CD8-positive, alpha-beta memory T cell (primary cell): ENCODE measurements around the gene TBC1D22A. TPM values are rescaled to one million over a fixed set of nuclear protein-coding genes. Genes with fewer than 3 reads are reported as not detected.

ENCODE experiments used
- CTCF ChIA-PET: fragments of 350-600 bp; sonication (Branson Sonifier 250); formaldehyde crosslinking; loops from one replicate; lab custom pipeline; 2021; ENCODE audit warnings: antibody characterized with exemption; lab: Charles Lee
- POLR2A ChIA-PET: fragments of 350-600 bp; sonication (Branson Sonifier 250); formaldehyde crosslinking; loops from one replicate; lab custom pipeline; 2021; ENCODE audit warnings: antibody characterized with exemption; lab: Charles Lee
- DNase-seq, 5 donors: peaks; one replicate each; pipeline versions ENCODE4 v3.0.0 to v3.0.0-alpha.2; 2020 to 2022; ENCODE audit warnings: mixed read lengths in 1 of 5
- H3K27ac ChIP-seq: one replicate; pipeline ENCODE4 v1.7.0; 2013; ENCODE audit warnings: low read depth, mild to moderate bottlenecking, low read length, moderate library complexity
- H3K27me3 ChIP-seq: 2 replicates; pipeline ENCODE4 v1.7.0; 2013; ENCODE audit warnings: low read length, mild to moderate bottlenecking; ENCODE audit not compliant: insufficient read depth, poor library complexity, severe bottlenecking
- H3K36me3 ChIP-seq: 2 replicates; pipeline ENCODE4 v1.7.0; 2013; ENCODE audit warnings: mild to moderate bottlenecking, low read length, moderate library complexity; ENCODE audit not compliant: insufficient read depth
- H3K4me1 ChIP-seq: 2 replicates; pipeline ENCODE4 v1.7.0; 2013; ENCODE audit warnings: mild to moderate bottlenecking, low read length, moderate library complexity; ENCODE audit not compliant: insufficient read depth
- H3K4me3 ChIP-seq: 2 replicates; pipeline ENCODE4 v1.7.0; 2013; ENCODE audit warnings: mild to moderate bottlenecking, low read length
- H3K9me3 ChIP-seq: 2 replicates; pipeline ENCODE4 v1.7.0; 2013; ENCODE audit warnings: mild to moderate bottlenecking, low read length
- H3K27ac Mint-ChIP-seq, 8 donors: one replicate each; pipeline ENCODE4 v1.8.0; 2020 to 2021; ENCODE audit warnings: mixed read lengths in 8 of 8, mild to moderate bottlenecking in 6 of 8, inconsistent platforms in 3 of 8, moderate library complexity in 3 of 8
- H3K27me3 Mint-ChIP-seq, 2 donors: one replicate each; pipeline ENCODE4 v1.8.0; 2020 to 2021; ENCODE audit warnings: mixed read lengths in 2 of 2, mild to moderate bottlenecking in 1 of 2, moderate library complexity in 1 of 2
- H3K36me3 Mint-ChIP-seq, 3 donors: one replicate each; pipeline ENCODE4 v1.8.0; 2020 to 2021; ENCODE audit warnings: mixed read lengths in 3 of 3, inconsistent platforms in 1 of 3, mild to moderate bottlenecking in 1 of 3
- H3K4me1 Mint-ChIP-seq, 3 donors: one replicate each; pipeline ENCODE4 v1.8.0; 2020 to 2021; ENCODE audit warnings: mixed read lengths in 3 of 3, inconsistent platforms in 1 of 3, mild to moderate bottlenecking in 1 of 3
- H3K4me3 Mint-ChIP-seq, 7 donors: one replicate each; pipeline ENCODE4 v1.8.0; 2020 to 2021; ENCODE audit warnings: mixed read lengths in 7 of 7, mild to moderate bottlenecking in 6 of 7, moderate library complexity in 4 of 7, inconsistent platforms in 2 of 7
- H3K9me3 Mint-ChIP-seq, 5 donors: one replicate each; pipeline ENCODE4 v1.8.0; 2020 to 2022; ENCODE audit warnings: mixed read lengths in 5 of 5, mild to moderate bottlenecking in 3 of 5, moderate library complexity in 2 of 5, inconsistent platforms in 1 of 5
- polyA plus RNA-seq: library from polyadenylated mRNA; unstranded; fragments of 300-500 nt; fragmentation: Illumina TruSeq; gene quantifications from one replicate; pipeline ENCODE4 v1.2.3, GENCODE V29; 2021
- total RNA-seq, 2 experiments: library from RNA; stranded (reverse); gene quantifications; one replicate each; pipeline ENCODE4 v1.2.3, GENCODE V29; 2021

Gene TBC1D22A
- total and polyA plus RNA-seq, 3 experiments from 2014 or later: 26.6 to 34.8 (median 34.0) TPM

DNA sequence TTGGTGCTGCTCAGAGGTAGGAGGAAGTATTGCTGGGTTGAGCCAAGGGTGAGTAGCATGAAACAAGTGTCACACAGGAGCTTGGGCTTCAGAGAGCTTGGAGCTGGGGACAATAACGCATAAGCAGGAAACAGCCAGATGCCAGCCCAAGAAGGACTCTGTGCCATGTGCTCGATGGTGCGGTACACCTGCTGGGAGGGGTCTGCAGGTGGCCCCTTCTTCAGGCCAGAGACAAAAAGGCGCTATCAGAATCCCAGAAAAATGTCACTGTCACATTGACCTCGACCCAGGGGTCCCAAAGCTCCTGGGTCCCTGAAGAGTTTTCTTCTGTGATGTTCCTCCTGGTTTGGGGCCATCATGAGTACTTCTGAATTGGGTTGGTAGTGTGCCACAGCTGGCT is 244.4 kb downstream of the TBC1D22A start:
- H3K4me3 ChIP-seq: no peak overlapping the region
- H3K4me1 ChIP-seq: no peaks in the 10 kb centered on the region
- Mint-ChIP-seq H3K27ac (peak overlapping the region in 1 of 8 donors; percentile 11), H3K4me1 (peaks cover 4 to 18% (median 16%) of the 10 kb centered on the region in 3 donors), H3K9me3 (no peaks in the 10 kb centered on the region), H3K36me3 (peaks cover 0 to 21% (median 1%) of the 10 kb centered on the region in 3 donors), H3K4me3 (no peak overlapping the region), H3K27me3 (peaks cover 0 to 2% of the 10 kb centered on the region in 2 donors)
- H3K27me3 ChIP-seq: no peaks in the 10 kb centered on the region
- DNase-seq: no peak
- ChIA-PET POLR2A (no interaction called here), CTCF (no interaction called here)
- H3K36me3 ChIP-seq: no peaks in the 10 kb centered on the region
- H3K27ac ChIP-seq: no peak overlapping the region
- H3K9me3 ChIP-seq: no peaks in the 10 kb centered on the region

DNA sequence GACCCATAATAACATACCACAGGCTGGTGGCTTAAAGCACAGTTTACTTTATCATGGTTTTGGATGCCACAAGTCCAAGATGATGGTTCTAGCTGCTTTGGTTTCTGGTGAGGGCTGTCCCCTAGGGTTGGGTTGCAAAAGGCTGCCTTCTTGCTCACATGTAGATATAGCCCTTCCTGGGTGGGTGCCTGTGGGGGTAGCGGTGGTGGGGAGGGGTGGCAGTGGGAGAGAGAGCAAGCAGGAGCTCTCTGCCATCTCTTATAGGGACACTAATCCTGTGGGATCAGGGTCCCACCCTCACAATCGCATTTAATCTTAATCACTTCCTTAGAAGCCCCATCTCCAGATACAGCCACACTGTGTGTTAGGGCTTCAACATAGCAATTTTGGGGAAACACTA is 245.0 kb downstream of the TBC1D22A start:
- peaks cover 0 to 1% of the 10 kb centered on the region in 2 donors for H3K27me3 Mint-ChIP-seq
- CTCF ChIA-PET: no interaction called here

DNA sequence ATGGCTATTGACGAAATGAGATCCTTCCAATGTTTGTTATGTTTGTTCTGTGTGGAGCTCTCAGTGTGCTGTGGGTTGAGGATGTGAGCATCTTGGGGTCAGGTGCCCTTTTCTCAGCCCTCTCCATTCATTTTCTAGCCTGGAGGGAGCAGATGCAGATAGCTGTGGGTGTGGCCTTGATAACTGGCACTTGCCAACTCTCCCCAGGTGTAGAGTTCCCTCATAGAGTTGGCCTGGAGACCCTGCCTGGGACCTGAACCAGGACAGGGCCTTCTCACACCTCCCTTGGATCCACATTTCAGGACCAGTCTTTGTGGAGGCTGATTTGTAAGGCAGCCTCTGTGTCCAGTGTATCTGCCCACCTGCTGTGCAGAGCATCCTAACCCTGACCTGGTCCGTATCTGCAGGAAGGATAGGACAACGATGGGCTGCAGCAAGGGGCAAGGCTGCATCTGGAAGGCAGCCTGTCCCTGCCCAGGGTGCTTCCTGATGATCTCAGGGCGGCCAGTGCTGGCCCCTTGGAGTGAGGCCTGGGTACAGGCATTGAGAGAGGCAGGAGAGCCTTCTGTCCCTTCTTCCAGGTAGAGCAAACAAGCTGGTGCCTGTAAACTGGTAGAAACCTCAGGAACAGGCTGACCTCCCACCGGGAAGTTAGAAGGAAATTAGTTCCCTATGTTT is 245.9 kb downstream of the TBC1D22A start:
- H3K27me3 ChIP-seq: no peaks in the 10 kb centered on the region
- no peaks in the 10 kb centered on the region for H3K9me3 ChIP-seq
- POLR2A ChIA-PET: no interaction called here
- DNase-seq: no peak
- no peak overlapping the region for H3K27ac ChIP-seq
- no peaks in the 10 kb centered on the region for H3K4me1 ChIP-seq
- H3K4me1 Mint-ChIP-seq: peaks cover 10 to 26% (median 24%) of the 10 kb centered on the region in 3 donors
- no peaks in the 10 kb centered on the region for H3K9me3 Mint-ChIP-seq
- no peak overlapping the region for H3K4me3 Mint-ChIP-seq
- CTCF ChIA-PET: no interaction called here
- H3K4me3 ChIP-seq: no peak overlapping the region
- H3K36me3 Mint-ChIP-seq: peaks cover 0 to 29% (median 1%) of the 10 kb centered on the region in 3 donors
- peaks cover 0 to 1% of the 10 kb centered on the region in 2 donors for H3K27me3 Mint-ChIP-seq
- no peaks in the 10 kb centered on the region for H3K36me3 ChIP-seq
- H3K27ac Mint-ChIP-seq: no peak overlapping the region

More for the DNA sequence above, 245.0 kb downstream of the TBC1D22A start:
- no peaks in the 10 kb centered on the region for H3K36me3 ChIP-seq
- peak overlapping the region in 1 of 8 donors; percentile 70 for H3K27ac Mint-ChIP-seq
- peaks cover 7 to 20% (median 19%) of the 10 kb centered on the region in 3 donors for H3K4me1 Mint-ChIP-seq
- no peaks in the 10 kb centered on the region for H3K9me3 Mint-ChIP-seq
- no peak for DNase-seq
- no peak overlapping the region for H3K4me3 Mint-ChIP-seq
- H3K36me3 Mint-ChIP-seq: peaks cover 0 to 24% (median 1%) of the 10 kb centered on the region in 3 donors
- no peaks in the 10 kb centered on the region for H3K27me3 ChIP-seq
- H3K27ac ChIP-seq: no peak overlapping the region
- H3K4me3 ChIP-seq: no peak overlapping the region
- no peaks in the 10 kb centered on the region for H3K4me1 ChIP-seq
- no peaks in the 10 kb centered on the region for H3K9me3 ChIP-seq
- POLR2A ChIA-PET: no interaction called here

DNA sequence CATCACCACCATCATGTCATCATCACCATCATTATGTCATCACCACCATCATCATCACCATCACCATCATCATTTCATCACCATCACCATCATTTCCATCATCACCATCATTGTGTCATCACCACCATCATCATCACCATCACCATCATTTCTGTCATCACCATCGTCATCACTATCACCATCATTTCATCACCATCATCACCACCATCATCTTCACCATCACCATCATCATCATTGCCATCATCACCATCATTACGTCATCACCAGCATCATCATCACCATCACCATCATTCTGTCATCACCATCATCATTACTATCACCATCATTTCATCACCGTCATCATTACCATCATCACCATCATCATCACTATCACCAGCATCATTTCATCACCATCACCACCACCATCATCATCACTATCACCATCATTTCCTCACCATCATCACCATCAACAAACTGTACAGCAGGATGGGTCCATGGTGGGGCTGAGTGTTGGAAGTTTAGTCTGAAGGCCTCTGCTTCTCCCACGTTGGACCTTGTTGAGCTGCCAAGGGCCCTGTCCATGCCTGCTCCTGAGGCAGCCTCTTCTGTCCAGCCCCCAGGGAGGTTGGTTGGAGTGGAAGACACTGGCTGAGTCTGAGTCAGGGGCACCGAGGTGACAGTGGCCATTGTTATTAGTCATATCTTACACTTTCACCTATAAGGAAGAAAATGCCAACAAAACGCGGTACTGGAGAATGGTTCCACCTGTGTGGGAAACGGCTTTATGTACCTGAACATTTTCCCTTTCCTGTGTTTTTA is 247.1 kb downstream of the TBC1D22A start:
- Histone ChIP-seq H3K4me1 (no peaks in the 10 kb centered on the region), H3K27ac (no peak overlapping the region), H3K36me3 (no peaks in the 10 kb centered on the region), H3K9me3 (no peaks in the 10 kb centered on the region), H3K27me3 (no peaks in the 10 kb centered on the region), H3K4me3 (no peak overlapping the region)
- Mint-ChIP-seq H3K27me3 (peaks cover 0 to 1% of the 10 kb centered on the region in 2 donors), H3K9me3 (no peaks in the 10 kb centered on the region), H3K36me3 (peaks cover 0 to 31% (median 1%) of the 10 kb centered on the region in 3 donors), H3K27ac (no peak overlapping the region), H3K4me3 (no peak overlapping the region), H3K4me1 (peaks cover 11 to 28% (median 26%) of the 10 kb centered on the region in 3 donors)
- POLR2A ChIA-PET: no interaction called here
- CTCF ChIA-PET: interaction anchor here (1.2 kb wide), 1 partner anchor 12 kb away, joined by 3 read pairs; no protein-coding TSS in a partner anchor
- no peak for DNase-seq

DNA sequence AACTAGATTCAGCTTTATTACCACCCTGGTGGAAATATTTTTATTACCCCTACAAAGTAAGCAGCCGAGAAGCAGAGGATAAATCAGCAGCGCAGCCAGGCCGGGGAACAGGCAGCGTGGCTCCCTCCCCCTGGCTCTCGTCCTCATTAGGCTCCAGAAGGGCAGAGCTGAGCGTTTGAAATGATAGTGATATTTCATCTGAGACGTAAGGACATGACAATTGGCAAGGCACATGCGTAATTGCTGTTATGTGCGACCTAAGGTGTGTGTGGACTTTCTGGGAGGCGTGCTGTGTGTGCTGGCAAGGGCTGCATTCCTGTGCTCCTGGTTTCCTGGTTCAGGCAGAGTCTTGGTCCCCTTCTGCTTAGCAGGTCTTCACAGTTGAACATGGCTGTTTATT is 247.8 kb downstream of the TBC1D22A start:
- CTCF ChIA-PET: interaction anchor here (1.2 kb wide), 1 partner anchor 11 kb away, joined by 3 read pairs; no protein-coding TSS in a partner anchor

DNA sequence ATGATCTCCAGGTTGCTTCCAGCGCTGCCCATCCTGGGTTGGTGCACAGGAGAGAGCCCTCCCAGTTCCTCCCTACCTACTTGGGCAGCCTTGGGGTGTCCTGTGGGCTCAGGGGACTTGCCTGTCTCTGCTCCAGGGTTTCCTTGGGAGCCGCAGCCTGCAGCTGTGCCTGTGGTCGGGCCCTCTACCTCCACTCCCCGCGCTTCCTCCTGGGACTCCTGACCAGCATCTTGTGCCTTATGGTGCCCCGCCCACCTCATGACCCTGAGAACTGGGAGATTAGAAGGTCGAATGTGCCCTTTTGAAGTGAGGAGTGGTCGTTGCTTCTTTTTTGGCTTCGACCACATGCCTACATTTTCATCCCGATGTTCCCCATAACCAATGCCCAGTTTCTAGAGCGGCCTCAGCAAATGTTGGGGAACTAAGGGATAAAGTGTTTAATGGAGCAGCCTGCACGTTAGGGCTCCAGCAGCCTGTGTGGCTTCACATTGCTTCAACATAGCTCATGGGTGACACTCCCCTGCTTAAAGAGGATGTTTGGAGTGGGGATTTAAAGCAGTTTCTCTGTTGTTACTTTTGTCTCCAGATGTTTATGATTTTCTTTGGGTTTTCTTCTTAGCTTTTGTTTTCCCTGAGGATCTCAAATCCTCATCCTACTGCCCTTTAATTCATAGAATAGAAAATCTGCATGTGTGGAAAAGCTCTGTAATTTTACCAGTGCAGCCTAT is 248.8 kb downstream of the TBC1D22A start:
- Mint-ChIP-seq H3K4me3 (no peak overlapping the region), H3K27ac (peak overlapping the region in 1 of 8 donors; percentile 70), H3K36me3 (peaks cover 0 to 34% (median 1%) of the 10 kb centered on the region in 3 donors), H3K27me3 (peaks cover 0 to 1% of the 10 kb centered on the region in 2 donors), H3K9me3 (no peaks in the 10 kb centered on the region), H3K4me1 (peaks cover 12 to 28% (median 26%) of the 10 kb centered on the region in 3 donors)
- no peaks in the 10 kb centered on the region for H3K27me3 ChIP-seq
- CTCF ChIA-PET: no interaction called here
- POLR2A ChIA-PET: no interaction called here
- no peaks in the 10 kb centered on the region for H3K36me3 ChIP-seq
- H3K4me1 ChIP-seq: no peaks in the 10 kb centered on the region
- H3K27ac ChIP-seq: no peak overlapping the region
- no peaks in the 10 kb centered on the region for H3K9me3 ChIP-seq
- no peak for DNase-seq
- H3K4me3 ChIP-seq: no peak overlapping the region

More for the DNA sequence above, 247.8 kb downstream of the TBC1D22A start:
- POLR2A ChIA-PET: no interaction called here
- H3K4me1 Mint-ChIP-seq: peaks cover 11 to 28% (median 26%) of the 10 kb centered on the region in 3 donors
- no peak for DNase-seq
- Histone ChIP-seq H3K4me1 (no peaks in the 10 kb centered on the region), H3K36me3 (no peaks in the 10 kb centered on the region), H3K9me3 (no peaks in the 10 kb centered on the region), H3K27ac (no peak overlapping the region), H3K27me3 (no peaks in the 10 kb centered on the region), H3K4me3 (no peak overlapping the region)
- H3K9me3 Mint-ChIP-seq: no peaks in the 10 kb centered on the region
- H3K27ac Mint-ChIP-seq: no peak overlapping the region
- peaks cover 0 to 31% (median 1%) of the 10 kb centered on the region in 3 donors for H3K36me3 Mint-ChIP-seq
- peaks cover 0 to 1% of the 10 kb centered on the region in 2 donors for H3K27me3 Mint-ChIP-seq
- no peak overlapping the region for H3K4me3 Mint-ChIP-seq

DNA sequence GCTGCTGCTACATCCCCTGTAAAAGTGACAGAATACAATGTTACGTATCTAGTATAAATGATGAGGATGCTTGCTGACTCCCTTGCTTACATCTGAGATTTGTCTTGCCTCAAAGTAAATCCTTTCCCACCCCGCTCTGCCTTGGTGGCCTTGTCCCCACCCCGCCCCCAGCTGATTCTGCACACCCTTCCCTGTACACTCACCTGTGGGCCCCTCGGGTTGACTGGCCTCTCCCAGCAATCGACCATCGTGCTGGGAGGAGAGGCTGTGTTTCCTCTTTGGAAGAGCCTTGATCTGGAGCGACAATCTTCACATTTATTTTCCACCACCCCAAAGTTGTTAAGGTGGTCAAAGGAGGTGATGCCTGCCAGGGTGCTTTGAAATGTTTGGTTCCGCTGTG is 249.4 kb downstream of the TBC1D22A start:
- Mint-ChIP-seq H3K27ac (no peak overlapping the region), H3K4me3 (no peak overlapping the region), H3K9me3 (no peaks in the 10 kb centered on the region), H3K27me3 (peaks cover 0 to 1% of the 10 kb centered on the region in 2 donors), H3K4me1 (peaks cover 12 to 28% (median 27%) of the 10 kb centered on the region in 3 donors), H3K36me3 (peaks cover 0 to 31% (median 1%) of the 10 kb centered on the region in 3 donors)
- Histone ChIP-seq H3K4me3 (no peak overlapping the region), H3K27me3 (no peaks in the 10 kb centered on the region), H3K27ac (no peak overlapping the region), H3K4me1 (no peaks in the 10 kb centered on the region), H3K36me3 (no peaks in the 10 kb centered on the region), H3K9me3 (no peaks in the 10 kb centered on the region)
- CTCF ChIA-PET: no interaction called here
- no peak for DNase-seq
- POLR2A ChIA-PET: no interaction called here
